Measurements from ENCODE around the gene GNA15.
"Not testable (repeated sequence)": the region's sequence is repeated elsewhere in the genome, so short reads cannot be mapped to it uniquely, and the experiment has no call there.

GNA15 gene

DNA sequence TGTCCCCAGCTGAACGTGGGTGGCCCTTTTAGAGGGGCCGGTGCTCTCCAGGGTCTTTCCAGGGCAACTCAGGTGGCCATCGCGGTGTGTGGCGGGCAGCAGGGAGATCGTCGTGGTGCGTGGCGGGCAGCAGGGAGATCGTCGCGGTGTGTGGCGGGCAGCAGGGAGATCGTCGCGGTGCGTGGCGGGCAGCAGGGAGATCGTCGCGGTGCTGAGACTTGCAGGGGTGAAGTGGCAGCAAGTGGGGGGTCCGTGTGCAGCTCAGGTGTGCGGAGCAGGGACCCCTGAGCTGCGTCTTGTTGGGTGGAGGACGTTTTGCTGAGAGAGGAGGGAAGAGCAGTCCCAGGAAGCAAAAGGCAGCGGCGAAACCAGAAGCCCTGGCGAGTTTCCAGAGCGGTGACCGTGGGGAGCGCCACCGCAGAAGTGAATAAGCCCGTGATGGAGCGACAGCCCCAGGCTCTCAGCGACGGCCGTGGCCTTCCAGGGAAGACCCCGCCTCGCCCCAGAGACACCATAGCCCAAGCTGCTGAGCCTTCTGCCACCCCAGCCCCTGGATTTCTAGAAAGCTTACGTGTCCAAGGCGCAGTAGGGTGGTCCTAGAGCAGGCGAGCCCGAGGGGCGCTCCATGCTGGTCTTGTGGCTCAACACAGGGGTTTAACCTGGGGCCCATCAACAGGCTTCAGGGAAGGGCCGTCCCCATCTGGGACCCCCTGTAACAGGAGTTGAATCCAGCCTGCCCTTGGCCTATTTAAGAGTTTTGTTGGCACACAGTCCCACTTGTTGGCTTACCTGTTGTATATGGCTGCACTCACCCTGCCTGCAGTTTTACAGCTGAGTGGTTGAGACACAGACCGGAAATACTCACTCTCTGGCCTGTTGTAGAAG lies 55.3 kb downstream of the GNA15 start:
- no peak for DNase-seq (ENCODE audit: low spot score)

DNA sequence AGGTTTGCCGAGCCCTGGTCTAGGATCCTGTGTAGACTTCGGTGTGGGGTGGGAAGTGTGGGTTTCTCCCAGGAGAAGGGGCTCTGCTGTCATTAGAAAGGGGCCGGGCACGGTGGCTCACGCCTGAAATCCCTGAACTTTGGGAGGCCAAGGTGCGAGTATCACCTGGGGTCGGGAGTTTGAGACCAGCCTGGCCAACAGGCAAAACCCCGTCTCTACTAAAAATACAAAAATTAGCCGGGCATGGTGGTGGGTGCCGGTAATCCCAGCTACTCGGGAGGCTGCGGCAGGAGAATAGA lies 55.9 kb downstream of the GNA15 start:
- not testable (repeated sequence) for DNase-seq (ENCODE audit: low spot score)

DNA sequence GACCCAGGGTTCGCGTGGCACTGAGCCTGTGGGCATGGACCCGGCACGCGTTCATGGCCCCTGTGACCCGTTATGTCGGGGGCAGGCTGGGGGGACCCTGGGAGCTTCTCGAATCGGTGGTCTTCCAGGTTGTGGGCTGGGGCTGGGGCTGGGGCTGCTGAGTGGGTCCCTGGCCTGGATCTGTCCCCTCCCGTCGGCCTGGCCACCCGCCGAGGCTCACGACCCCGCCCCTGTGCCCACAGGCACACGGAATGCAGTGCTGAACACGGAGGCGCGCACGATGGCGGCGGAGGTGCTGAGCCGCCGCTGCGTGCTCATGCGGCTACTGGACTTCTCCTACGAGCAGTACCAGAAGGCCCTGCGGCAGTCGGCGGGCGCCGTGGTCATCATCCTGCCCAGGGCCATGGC lies 56.4 kb downstream of the GNA15 start:
- no peak for DNase-seq (ENCODE audit: low spot score)

DNA sequence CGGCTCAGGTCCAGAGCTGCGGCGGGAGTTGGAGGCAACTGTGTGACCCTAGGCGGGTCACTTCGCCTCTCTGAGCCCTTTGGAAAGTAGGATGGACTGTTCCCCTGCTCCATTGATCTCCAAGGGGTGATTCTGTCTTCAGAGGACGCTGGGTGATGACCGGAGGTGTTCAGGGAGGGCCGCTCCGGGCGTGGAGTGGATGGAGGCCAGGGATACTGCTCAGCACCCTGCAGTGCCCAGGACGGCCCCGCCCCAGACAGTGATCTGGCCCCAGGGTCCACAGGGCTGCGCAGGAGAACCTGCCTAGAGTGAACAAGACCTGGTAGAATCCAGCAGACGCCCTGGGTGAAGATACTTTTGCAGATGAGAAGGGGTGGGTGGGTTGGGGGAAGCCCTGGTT lies 56.9 kb downstream of the GNA15 start:
- no peak for DNase-seq (ENCODE audit: low spot score)

DNA sequence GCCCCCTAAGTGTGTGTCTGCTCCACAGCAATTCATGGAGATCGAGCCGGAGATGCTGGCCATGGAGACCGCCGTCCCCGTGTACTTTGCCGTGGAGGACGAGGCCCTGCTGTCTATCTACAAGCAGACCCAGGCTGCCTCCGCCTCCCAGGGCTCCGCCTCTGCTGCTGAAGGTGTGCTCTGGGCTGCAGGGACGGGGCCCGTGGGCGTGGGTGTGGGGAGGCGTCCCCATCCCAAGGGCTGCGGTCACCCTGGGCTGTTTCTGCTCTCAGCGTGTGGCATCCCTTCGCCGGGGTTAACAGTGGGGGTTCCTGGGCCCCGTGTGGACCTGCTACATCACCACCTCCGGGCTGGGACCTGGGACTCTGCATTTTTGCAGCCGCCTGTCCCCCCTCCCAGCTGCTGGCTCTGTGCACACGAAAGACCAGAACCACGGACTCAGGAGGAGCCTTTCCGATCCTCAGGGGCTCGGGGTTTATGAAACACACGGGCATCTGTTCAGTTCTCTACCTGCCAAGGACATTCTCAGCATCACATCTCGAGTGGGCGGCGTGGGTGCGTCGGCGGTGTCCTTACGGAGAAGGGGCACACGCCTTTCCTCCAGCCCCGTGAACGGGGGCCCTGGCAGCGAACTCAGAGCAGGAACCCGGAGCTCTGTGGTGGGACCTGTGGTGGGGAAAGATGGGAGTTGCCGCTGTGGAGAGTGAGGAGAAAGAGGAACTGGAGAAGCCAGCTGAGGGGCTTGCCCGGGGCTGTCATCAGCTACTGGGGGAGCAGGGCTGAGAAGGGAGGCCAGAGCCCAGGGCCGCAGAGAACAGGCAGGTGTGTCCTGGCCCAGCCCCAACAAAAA lies 57.6 kb downstream of the GNA15 start:
- peak; percentile 56 for DNase-seq (ENCODE audit: low spot score)

DNA sequence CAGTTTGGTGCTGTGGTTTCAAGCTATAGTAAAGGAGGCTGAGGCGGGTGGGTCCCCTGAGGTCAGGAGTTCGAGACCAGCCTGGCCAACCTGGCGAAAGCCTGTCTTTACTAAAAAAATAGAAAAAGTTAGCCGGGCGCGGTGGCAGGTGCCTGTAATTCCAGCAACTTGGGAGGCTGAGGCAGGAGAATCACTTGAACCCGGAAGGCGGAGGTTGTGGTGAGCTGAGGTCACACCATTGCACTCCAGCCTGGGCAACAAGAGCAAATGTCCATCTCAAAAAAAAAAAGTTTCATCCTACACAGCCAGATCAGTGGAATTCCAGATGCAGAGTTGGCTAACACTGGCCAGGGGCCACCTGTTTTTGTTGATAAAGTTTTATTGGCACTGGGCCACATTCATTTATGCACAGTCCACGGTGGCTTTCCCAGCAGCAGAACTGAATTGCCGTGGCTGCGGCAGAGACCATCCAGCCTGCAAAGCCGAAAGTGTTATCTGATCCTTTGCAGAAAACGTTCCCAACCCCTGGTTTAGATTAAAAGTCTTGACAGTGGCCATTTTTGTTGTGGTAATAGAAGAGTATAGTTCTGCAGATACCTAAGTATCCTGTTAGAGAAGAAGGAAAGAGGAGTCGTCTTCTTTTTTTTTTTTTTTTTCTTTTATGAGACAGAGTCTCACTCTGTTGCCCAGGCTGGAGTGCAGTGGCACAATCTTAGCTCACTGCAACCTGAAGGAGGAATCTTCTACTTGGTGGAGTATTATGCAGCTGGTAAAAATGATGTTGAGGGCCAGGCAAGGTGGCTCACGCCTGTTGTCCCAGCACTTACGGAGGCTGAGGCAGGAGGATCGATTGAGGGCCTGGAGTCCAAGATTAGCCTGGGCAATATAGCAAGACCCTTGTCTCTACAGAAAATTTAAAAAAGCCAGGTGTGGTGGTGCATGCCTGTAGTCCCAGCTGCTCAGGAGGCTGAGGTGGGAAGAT lies 58.6 kb downstream of the GNA15 start:
- DNase-seq (ENCODE audit: low spot score) = peak; percentile 90

DNA sequence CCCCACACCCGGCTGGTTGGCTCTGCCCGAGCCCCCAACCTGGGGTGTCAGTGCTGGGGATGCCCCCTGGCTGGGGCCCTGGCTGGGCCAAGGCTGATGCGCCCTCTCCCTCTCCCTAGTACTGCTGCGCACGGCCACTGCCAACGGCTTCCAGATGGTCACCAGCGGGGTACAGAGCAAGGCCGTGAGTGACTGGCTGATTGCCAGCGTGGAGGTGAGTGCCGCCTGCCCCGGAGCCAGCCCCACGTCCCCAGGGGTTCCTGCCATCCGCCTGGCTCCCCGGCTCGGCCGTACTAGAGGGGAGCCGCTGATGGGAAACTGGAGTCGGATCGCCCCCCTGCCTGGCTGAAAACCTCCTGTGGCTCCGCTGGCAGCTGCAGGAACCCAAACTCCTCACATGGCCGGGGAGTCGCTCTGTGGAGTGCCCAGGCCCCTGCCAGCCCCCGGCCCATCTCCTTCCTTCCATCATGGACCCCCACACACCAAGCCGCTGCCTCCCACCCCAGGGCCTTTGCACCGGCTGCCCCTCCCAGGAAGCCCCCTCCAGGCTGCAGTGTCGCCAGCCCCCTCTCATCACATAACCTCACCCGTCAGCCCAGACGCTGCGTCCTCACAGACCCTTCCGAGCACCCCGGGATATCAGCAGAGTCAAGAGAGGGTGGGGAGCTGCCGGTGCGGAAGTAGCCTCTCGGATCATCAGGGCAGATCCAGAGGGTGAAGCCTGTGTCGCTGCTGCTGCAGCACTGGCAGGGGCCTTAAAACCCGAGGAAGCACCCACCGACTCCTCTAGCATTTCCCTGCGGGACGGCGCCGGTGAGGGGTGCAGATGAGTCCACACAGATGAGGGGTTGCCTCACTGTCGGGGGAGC lies 60.5 kb downstream of the GNA15 start:
- no peak for DNase-seq (ENCODE audit: low spot score)

DNA sequence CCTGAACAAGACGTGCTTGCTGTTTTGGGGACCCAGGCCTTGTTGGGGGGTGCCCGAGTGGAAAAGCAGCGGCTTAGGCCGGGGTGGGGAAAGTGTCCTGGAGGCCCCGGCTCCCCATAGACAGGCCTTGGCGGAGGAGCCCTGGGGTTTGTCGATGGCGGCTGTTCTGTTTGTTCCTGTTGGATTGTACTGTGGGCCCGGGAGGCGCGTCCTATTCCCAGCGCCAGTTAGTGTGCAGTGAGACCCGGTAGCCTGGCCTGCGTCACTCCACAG lies 61.0 kb downstream of the GNA15 start:
- no peak for DNase-seq (ENCODE audit: low spot score)

DNA sequence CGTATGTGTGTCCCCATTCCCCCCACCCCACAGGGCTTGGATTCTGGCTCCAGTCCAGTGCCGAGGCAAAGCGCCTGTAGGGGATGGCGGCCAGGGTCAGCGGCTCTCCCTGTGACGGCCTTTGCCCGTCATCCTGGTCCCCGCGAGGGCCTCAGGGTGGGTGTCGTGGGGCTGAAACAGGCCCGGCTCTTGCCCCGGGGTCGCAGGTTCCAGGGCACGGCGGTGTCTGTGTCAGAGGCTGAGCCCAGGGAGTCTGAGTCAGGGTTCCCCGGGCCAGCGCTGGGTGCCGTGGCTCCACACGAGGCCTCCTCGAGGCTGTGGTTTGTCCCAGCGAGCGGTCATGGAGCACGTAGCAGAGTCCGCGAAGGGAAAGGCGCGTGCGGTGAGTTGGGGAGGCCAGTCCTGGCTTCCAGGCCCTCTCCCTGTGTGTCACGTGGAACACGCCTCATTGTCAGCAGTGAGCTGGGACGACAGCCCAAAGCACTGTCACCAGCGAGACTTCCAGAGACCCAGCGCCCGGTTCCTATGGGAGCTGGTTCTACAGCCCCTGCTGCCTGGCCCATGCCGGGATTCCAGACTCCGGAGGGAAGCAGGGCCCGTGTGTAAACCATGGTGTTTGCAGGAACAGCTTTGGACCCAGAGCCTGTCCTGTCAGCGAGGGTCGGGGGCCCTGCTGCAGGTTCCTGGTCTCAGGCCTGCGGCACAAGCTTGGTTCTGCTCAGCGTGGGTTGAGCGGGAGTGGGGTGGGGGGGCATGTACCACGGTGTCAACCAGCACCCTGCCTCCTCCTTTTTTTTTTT lies 63.3 kb downstream of the GNA15 start:
- no peak for DNase-seq (ENCODE audit: low spot score)

DNA sequence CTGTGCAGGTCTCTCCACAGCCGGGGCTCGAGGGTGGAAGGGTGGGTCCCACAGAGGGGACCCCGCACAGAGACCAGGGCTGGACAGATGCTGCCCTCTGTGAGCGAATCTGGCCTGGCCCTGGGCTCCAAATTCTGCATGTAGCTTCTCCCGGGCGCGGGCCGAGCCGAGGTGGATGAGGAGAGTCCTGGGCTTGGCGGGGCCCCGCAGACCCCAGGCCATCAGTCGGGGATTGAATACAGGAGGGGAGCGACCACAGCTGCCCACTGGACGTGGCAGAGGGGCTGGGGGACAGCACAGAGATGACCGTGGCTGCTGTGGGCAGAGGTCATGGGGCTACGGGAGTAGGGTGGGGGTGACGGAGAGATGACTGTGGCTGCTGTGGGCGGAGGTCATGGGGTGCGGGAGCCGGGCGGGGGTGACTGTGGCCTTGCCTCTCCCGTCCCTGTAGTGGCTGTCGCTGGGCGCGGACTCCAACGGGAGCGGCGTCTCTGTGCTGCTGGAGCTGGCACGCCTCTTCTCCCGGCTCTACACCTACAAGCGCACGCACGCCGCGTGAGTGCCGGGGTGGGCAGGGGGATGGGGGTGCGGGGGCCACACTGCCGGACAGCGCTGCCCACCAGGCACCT lies 65.4 kb downstream of the GNA15 start:
- DNase-seq (ENCODE audit: low spot score) = no peak

DNA sequence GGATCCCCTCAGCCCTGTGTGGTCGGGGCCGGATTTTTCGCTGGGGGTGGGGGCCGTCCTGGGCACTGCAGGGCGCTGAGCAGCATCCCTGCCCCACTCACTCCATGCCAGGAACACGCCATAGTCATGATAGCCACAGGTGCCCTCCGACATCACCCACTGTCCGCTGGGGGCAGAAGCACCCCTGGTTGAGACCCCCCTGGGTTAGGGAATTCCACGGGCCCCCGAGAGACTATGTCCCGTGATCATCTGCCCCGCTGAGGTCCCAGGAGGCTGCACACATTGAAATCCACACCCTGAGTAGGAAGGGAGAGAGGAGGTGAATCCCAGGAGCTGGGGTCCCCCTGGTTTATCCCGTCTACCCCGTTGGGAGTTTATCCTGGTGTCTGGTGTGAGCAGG lies 66.1 kb downstream of the GNA15 start:
- DNase-seq (ENCODE audit: low spot score) = no peak

DNA sequence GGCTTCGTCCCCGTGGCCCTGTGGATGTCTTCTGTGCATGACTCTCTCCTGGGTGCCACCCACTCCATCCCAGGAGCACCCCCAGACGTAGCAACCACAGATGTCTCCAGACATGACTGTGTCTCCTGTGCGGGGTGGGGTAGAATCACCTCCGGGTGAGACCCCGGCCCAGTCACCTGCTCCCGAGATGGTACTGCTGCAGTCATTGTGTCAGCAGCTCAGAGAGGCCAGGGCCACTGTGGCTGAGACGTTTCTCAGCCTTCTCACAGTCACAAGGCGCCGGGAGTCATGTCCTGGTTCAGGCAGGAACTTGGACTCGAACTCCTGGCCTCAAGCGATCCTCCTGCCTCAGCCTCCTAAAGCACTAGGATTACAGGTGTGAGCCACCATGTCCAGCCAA lies 66.5 kb downstream of the GNA15 start:
- no peak for DNase-seq (ENCODE audit: low spot score)

DNA sequence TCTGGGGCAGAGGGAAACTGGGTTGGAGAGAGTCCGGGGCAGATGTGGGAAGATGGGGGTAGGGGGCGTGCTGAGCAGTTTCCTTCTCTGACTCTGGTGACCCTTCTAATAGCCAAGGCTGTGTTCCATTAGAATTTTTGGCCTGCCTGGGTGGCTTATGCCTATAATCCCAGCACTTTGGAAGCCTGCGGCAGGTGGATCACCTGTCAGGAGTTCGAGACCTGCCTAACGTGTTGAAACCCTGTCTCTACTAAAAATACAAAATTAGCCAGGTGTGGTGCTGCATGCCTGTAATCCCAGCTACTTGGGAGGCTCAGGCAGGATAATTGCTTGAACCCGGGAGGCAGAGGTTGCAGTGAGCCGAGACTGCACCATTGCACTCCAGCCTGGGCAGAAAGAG lies 67.1 kb downstream of the GNA15 start:
- not testable (repeated sequence) for DNase-seq (ENCODE audit: low spot score)

DNA sequence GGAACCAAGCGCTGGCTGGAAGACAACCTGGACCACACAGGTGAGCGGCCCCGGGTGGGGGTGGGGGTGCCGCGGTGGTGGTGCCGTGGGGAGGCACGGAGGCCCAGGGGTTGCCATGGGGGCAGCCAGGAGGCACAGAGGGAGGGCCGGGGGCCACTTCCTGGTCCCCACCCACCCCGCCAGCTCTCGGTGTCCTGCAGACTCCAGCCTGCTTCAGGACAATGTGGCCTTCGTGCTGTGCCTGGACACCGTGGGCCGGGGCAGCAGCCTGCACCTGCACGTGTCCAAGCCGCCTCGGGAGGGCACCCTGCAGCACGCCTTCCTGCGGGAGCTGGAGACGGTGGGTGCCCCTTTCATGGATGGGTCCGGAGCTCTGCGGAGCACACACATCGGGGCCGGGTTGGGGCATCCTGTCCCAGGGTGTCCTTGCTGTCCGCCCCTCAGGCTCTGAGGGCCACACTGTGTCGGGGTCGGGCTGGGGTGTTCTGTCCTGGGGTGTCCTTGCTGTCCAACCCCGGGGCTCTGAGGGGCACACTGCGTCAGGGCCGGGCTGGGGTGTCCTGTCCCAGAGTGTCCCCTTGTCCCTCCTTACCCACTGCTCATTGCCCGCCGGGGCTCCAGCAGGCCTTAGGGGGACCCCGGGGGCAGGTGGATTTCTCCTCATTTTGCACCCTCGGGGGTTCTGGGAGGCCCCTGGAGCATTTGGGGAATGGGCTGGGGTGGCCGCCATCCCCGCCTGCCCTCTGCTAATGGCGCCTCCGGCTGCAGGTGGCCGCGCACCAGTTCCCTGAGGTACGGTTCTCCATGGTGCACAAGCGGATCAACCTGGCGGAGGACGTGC lies 68.2 kb downstream of the GNA15 start:
- DNase-seq (ENCODE audit: low spot score) = no peak

DNA sequence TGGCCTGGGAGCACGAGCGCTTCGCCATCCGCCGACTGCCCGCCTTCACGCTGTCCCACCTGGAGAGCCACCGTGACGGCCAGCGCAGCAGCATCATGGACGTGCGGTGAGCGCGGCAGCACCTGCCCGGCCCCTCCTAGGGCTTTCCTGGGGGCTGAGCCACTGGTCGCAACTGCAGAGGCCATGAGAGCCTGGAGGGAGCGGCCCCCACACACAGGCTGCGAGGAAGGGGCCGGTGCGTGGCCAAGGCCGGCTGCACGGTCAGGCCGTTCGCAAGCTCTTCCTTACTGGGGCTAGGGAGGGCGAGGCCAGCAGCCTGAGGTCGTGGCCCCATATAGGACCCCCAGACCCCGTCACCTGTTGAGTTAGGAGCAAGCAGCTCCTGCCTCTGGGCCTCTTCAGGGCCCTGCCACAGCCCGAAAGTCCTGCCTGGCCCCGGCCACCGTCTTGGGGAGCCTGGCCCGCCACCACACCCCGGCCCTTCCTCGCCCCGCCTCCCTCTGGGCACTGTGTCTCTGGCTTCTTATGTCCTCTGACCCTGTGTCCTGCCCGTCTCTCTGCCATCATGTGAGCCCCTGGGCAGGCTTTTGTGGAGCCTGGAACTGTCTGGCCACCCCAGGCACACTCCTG lies 68.9 kb downstream of the GNA15 start:
- DNase-seq (ENCODE audit: low spot score) = no peak

DNA sequence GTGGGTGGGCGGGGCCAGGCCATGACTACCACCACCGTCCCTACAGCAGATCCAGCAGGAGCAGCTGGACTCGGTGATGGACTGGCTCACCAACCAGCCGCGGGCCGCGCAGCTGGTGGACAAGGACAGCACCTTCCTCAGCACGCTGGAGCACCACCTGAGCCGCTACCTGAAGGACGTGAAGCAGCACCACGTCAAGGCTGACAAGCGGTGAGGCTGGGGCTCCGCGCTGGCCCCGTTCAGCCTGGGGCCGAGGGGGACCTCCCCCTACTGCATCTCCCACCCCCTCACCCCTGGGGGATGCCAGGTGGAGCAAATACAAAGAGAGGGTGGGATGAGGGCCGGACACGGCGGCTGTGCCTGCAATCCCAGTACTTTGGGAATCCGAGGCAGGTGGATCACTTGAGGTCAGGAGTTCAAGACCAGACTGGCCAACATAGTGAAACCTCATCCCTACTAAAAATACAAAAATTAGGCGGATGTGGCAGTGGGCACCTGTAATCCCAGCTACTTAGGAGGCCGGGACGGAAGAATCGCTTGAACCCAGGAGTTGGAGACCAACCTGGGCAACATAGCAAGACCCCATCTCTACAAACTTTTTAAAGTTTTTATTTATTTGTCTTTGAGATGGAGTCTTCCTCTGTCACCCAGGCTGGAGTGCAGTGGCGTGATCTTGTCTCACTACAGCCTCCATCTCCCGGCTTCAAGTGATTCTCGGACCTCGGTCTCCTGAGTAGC lies 70.6 kb downstream of the GNA15 start:
- no peak for DNase-seq (ENCODE audit: low spot score)

DNA sequence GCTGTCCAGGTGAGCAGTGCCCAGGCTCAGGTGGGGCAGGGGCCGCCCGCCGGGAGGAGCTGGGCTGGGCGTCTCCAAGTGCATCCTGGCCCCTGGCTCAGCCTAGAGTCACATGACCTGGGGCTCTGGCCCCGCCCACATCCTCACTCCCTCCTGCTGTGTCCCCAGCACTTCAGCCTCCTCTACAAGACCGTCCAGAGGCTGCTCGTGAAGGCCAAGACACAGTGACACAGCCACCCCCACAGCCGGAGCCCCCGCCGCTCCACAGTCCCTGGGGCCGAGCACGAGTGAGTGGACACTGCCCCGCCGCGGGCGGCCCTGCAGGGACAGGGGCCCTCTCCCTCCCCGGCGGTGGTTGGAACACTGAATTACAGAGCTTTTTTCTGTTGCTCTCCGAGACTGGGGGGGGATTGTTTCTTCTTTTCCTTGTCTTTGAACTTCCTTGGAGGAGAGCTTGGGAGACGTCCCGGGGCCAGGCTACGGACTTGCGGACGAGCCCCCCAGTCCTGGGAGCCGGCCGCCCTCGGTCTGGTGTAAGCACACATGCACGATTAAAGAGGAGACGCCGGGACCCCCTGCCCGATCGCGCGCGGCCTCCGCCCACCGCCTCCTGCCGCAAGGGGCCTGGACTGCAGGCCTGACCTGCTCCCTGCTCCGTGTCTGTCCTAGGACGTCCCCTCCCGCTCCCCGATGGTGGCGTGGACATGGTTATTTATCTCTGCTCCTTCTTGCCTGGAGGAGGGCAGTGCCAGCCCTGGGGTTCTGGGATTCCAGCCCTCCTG lies 71.8 kb downstream of the GNA15 start:
- DNase-seq (ENCODE audit: low spot score) = no peak

Measured in hematopoietic multipotent progenitor cell treated with erythropoietin and hydrocortisone succinate and interleukin-3 and kit ligand, for 15 days (in vitro differentiated cells).